NB4 (cell line): ENCODE data around the gene GRB2.
A peak's percentile ranks its signal among the peaks of the same experiment; 100 is the strongest.
"Not testable (repeated sequence)": the region's sequence is repeated elsewhere in the genome, so short reads cannot be mapped to it uniquely, and the experiment has no call there.

Source experiments
- DNase-seq: peaks from one replicate; pipeline ENCODE4 v3.0.0; 2010; ENCODE audit warnings: low read depth
- H3K4me3 ChIP-seq: one replicate; pipeline ENCODE4 v1.5.1; 2011; ENCODE audit warnings: mild to moderate bottlenecking, low read depth, low read length, moderate library complexity
- MYC ChIP-seq: IDR thresholded peaks from 2 replicates; pipeline ENCODE4 v1.6.1; 2011; ENCODE audit warnings: low read depth, low read length
- POLR2A ChIP-seq: IDR thresholded peaks from 2 replicates; pipeline ENCODE4 v1.6.1; 2011; ENCODE audit warnings: mild to moderate bottlenecking; ENCODE audit not compliant: insufficient read length; ENCODE audit errors: extremely low read depth
- TF ChIP-seq, protein P1 (sequence below): IDR thresholded peaks from 2 replicates; pipeline ENCODE4 v1.6.1; 2011; ENCODE audit warnings: low read depth, low read length
- TF ChIP-seq, protein P2 (sequence below): IDR thresholded peaks from one replicate; pipeline ENCODE4 v1.5.1; 2012; ENCODE audit warnings: low read depth, low read length

GRB2 gene

DNA sequence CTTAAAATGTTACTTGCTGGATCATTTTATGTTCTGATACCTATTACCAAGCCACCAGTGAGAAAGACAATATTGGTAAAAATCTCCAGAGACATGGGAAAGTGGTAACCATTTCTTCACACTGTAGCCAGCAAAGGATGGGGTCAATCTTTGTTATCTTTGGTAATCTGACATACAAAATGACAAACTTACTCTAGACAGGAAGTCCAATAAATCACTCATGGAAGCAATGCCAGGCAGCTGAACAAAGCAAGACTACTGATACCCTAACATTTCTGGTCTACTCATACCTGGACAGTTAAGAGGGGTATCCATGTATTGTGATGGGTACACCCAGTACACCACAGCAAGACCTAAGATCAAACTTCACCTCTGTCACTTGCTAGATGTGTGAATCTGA lies 19.0 kb downstream of the GRB2 start:
- no peak overlapping the region for H3K4me3 ChIP-seq
- peak; percentile 32 for DNase-seq
- TF ChIP-seq MYC = no peak
- TF ChIP-seq, protein P1, sequence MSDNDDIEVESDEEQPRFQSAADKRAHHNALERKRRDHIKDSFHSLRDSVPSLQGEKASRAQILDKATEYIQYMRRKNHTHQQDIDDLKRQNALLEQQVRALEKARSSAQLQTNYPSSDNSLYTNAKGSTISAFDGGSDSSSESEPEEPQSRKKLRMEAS = no peak
- TF ChIP-seq, protein P2, sequence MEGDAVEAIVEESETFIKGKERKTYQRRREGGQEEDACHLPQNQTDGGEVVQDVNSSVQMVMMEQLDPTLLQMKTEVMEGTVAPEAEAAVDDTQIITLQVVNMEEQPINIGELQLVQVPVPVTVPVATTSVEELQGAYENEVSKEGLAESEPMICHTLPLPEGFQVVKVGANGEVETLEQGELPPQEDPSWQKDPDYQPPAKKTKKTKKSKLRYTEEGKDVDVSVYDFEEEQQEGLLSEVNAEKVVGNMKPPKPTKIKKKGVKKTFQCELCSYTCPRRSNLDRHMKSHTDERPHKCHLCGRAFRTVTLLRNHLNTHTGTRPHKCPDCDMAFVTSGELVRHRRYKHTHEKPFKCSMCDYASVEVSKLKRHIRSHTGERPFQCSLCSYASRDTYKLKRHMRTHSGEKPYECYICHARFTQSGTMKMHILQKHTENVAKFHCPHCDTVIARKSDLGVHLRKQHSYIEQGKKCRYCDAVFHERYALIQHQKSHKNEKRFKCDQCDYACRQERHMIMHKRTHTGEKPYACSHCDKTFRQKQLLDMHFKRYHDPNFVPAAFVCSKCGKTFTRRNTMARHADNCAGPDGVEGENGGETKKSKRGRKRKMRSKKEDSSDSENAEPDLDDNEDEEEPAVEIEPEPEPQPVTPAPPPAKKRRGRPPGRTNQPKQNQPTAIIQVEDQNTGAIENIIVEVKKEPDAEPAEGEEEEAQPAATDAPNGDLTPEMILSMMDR = no peak
- no peak for TF ChIP-seq POLR2A

DNA sequence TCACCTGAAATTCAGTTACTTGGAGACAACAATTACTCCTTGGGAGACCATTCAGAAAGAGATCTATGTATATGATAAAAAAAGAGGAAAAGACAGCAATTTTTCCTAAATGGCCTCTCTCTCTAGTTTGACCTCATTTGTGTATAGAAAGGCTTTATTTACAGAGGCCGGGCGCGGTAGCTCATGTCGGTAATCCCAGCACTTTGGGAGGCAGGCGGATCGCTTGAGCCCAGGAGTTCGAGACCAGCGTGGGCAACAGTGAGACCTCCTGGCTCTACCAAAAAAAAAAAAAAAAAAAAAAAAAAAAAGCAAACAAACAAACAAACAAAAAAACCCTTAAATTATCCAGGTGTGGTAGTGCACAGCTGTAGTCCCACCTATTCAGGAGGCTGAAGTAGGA lies 20.7 kb downstream of the GRB2 start:
- H3K4me3 ChIP-seq = no peak overlapping the region
- no peak for DNase-seq
- TF ChIP-seq, protein P2 = no peak
- no peak for TF ChIP-seq POLR2A

DNA sequence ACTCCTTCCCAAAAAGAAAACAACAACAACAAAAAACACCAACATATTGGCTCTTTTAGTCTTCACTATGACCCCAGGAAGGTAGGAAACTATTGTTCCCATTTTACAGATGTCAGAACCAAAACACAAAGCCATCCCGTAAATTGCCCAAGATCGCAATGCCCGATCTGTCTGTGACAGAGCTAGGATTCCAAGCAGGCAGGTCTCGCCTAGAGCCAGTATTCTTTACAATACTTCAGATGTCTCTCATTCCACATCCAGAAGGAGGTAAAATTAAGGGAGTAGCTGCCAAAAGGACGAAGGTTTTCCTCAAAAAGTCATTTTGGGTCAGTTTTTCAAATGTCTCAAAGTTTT lies 21.7 kb downstream of the GRB2 start:
- TF ChIP-seq MYC (no peak), POLR2A (no peak)
- TF ChIP-seq, protein P1 = no peak
- TF ChIP-seq, protein P2 = no peak
- DNase-seq = no peak
- H3K4me3 ChIP-seq = no peak overlapping the region

DNA sequence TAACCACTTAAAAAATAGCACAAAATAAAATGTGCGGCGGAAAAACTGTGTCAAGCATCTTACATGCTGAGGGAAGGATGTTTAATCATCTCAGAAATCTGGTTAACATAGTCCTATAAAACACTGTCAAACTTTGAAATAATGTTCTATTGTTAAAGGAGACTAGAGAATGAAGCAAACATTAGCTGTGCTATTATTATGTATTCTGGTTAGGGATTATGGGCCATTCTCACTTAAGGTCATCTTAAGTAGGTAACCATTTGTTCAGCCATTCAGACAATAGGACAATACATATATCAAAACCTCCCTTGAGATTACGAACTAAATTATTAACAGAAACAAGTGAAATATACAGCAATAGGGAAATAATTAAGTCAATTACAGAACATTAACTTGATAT lies 24.7 kb downstream of the GRB2 start:
- TF ChIP-seq MYC (no peak), POLR2A (no peak)
- TF ChIP-seq, protein P2 = no peak
- TF ChIP-seq, protein P1 = no peak
- no peak overlapping the region for H3K4me3 ChIP-seq
- DNase-seq = no peak

DNA sequence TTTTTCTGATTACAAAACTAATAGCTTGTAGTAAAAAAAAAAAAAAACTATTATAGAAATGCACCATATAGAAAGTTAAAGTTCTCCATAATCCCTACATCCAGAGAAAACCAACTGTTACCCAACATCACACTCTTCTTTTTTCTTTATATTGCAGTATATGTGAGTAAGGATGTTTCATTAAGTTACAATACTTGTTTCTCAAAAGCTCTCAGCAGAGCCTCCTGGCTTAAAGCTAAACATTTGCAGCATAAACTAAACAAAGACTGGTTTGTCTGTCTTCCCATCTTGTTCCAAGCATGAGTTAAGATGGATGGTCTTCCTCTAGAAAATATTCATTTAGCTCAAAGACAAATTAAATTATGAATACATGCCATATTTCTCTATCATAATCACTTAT lies 25.2 kb downstream of the GRB2 start:
- no peak overlapping the region for H3K4me3 ChIP-seq
- DNase-seq = no peak
- no peak for TF ChIP-seq MYC
- TF ChIP-seq, protein P2 = no peak
- TF ChIP-seq POLR2A = no peak
- TF ChIP-seq, protein P1 = no peak

DNA sequence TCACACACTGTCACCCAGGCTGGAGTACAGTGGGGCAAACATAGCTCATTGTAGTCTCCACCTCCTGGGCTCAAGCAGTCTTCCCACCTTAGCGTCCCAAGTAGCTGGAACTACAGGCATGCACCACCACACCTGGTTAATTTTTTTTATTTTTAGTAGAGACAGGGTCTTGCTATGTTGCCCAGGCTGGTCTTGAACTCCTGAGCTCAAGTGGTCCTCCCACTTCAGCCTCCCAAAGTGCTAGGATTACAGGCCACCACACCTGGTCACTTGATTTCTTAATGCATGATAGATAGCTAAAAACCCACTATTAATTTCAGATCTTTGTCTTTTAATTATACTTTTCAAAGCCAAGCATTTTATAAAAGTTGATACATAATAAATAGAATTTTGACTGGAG lies 26.1 kb downstream of the GRB2 start:
- DNase-seq = not testable (repeated sequence)

More for the DNA sequence above, 26.1 kb downstream of the GRB2 start:
- H3K4me3 ChIP-seq = not testable (repeated sequence)
